ENCODE data around the gene GMPPA. TPM values are rescaled to one million over a fixed set of nuclear protein-coding genes. Genes with fewer than 3 reads are reported as not detected.
A peak's percentile ranks its signal among the peaks of the same experiment; 100 is the strongest.

The GMPPA gene
- total and polyA plus RNA-seq, 8 donors = 16.5 to 185 (median 32.5) TPM

GRCh38 chr2:219536967-219537366, 38.3 kb downstream of the GMPPA start:
- intact Hi-C loops (cut with DNase I; ENCODE audit: low total_unique reads) = loop anchor here (10.0 kb wide), 1 partner anchor 132 kb away; no protein-coding TSS in a partner anchor
- Histone ChIP-seq H3K27me3 (peaks cover 0 to 16% (median 0%) of the 10 kb centered on the region in 3 donors), H3K27ac (no peak overlapping the region), H3K36me3 (peaks cover 19 to 34% (median 30%) of the 10 kb centered on the region in 4 donors), H3K4me3 (no peak overlapping the region), H3K4me1 (peaks cover 8 to 32% (median 21%) of the 10 kb centered on the region in 4 donors), H3K9me3 (no peaks in the 10 kb centered on the region)
- WGBS, 5 donors = 43 to 66% (median 55%) methylated on average over 3 to 9 of the region's 9 CpGs
- TF ChIP-seq POLR2A (IDR thresholded peaks at IDR 0.05) (no peak), EP300 (IDR thresholded peaks at IDR 0.05) (no peak), CTCF (IDR thresholded peaks at IDR 0.05) (no peak), POLR2AphosphoS5 (IDR thresholded peaks at IDR 0.05) (no peak)
- no peak for DNase-seq

DNA sequence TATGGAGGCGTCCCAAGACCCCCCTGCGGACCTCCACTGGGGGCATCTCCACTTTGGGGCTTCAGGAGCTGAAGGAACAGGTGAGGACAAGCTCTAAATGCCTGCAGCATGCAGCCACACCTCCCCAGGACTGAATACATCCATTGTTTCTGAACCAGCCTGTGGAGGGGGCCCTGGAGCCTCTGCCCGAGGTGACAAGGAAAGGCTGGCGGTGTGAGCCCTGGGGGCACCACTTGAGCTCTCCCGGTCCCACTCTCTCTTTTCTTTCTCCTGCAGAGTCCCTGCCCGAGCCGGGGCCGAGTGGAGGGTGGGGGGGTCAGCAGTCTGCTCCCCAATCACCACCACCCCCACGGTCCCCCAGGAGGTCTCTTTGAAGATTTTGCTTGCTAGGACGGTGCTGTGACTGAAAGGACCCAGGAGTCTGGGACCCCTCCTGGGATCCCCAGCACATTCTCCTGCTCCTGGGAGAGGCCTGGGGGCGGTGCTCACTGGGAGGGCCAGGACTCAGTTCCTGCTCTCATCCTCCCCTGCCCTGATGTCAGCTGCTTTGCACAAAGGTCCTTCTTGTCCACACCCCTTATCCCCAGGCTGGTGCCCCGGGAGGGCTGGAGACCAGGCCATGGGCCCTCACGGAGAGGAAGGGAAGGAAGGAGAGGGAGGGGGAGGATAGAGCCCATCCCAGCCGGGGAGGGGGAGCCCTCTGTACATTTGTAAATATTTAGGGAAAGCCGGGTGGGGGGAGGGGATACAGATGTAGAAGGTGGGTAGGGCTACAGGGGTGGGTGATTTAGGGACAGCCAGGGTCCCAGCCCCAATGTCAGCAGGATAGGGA, 39.2 kb downstream of the GMPPA start:
- intact Hi-C loops (cut with DNase I; ENCODE audit: low total_unique reads) = loop anchor here (10.0 kb wide), 1 partner anchor 133 kb away; no protein-coding TSS in a partner anchor
- peak in 1 of 2 donors; percentile 73 for DNase-seq
- no peak overlapping the region for H3K27ac ChIP-seq

DNA sequence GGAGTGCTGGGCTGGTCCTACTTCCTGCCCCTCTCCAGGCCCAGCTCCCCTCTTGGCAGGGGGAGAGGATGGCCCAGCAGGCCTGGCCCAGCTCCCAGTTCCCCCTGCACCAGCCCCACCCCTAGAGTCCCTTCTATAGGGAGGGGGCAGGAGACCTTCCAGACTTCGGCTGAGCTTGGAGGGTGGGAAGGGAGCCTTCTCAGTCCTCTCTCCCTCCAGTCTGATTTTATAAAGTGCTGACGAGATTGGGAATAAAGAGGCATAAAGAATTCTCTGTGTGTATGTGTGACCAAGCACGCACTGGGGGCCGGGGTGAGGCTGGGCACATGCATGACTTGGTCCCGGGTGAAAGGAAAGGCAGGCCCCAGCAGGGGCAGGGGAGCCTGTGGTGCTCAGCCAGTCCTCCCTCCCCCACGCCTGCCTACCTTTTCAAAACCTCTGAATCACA, 39.8 kb downstream of the GMPPA start:
- no peak overlapping the region for H3K27ac ChIP-seq
- H3K4me3 ChIP-seq = no peak overlapping the region
- 46 to 66% (median 58%) methylated on average over 6 of the region's 6 CpGs for whole genome bisulfite sequencing, 5 donors
- H3K4me1 ChIP-seq = peaks cover 16 to 46% (median 34%) of the 10 kb centered on the region in 4 donors
- intact Hi-C loops (cut with DNase I; ENCODE audit: low total_unique reads) = loop anchor here (10.0 kb wide), 1 partner anchor 134 kb away; no protein-coding TSS in a partner anchor
- peaks cover 19 to 34% (median 30%) of the 10 kb centered on the region in 4 donors for H3K36me3 ChIP-seq
- no peak for TF ChIP-seq CTCF (IDR thresholded peaks at IDR 0.05)
- no peak for TF ChIP-seq POLR2A (IDR thresholded peaks at IDR 0.05)
- no peak for TF ChIP-seq EP300 (IDR thresholded peaks at IDR 0.05)
- TF ChIP-seq POLR2AphosphoS5 (IDR thresholded peaks at IDR 0.05) = no peak
- peaks cover 0 to 18% (median 0%) of the 10 kb centered on the region in 3 donors for H3K27me3 ChIP-seq
- peak in 1 of 2 donors; percentile 83 for DNase-seq
- H3K9me3 ChIP-seq = no peaks in the 10 kb centered on the region

More for the DNA sequence above, 39.2 kb downstream of the GMPPA start:
- Histone ChIP-seq H3K4me1 (peaks cover 16 to 41% (median 30%) of the 10 kb centered on the region in 4 donors), H3K9me3 (no peaks in the 10 kb centered on the region), H3K4me3 (no peak overlapping the region), H3K27me3 (peaks cover 0 to 16% (median 0%) of the 10 kb centered on the region in 3 donors), H3K36me3 (peaks cover 19 to 34% (median 30%) of the 10 kb centered on the region in 4 donors)
- 29 to 47% (median 36%) methylated on average over 9 to 14 of the region's 15 CpGs for WGBS, 5 donors
- TF ChIP-seq POLR2A (IDR thresholded peaks at IDR 0.05) (no peak), POLR2AphosphoS5 (IDR thresholded peaks at IDR 0.05) (no peak), CTCF (IDR thresholded peaks at IDR 0.05) (no peak), EP300 (IDR thresholded peaks at IDR 0.05) (no peak)

GRCh38 chr2:219538956-219539788, 40.5 kb downstream of the GMPPA start:
- H3K9me3 ChIP-seq = no peaks in the 10 kb centered on the region
- 73 to 88% (median 86%) methylated on average over 16 to 32 of the region's 32 CpGs for WGBS, 5 donors
- H3K36me3 ChIP-seq = peaks cover 19 to 34% (median 30%) of the 10 kb centered on the region in 4 donors
- no peak overlapping the region for H3K27ac ChIP-seq
- peaks cover 19 to 50% (median 38%) of the 10 kb centered on the region in 4 donors for H3K4me1 ChIP-seq
- intact Hi-C loops (cut with DNase I; ENCODE audit: low total_unique reads) = loop anchor here (10.0 kb wide), 1 partner anchor 134 kb away; no protein-coding TSS in a partner anchor
- no peak for DNase-seq
- no peak for TF ChIP-seq EP300 (IDR thresholded peaks at IDR 0.05)
- no peak for TF ChIP-seq POLR2AphosphoS5 (IDR thresholded peaks at IDR 0.05)
- no peak for TF ChIP-seq POLR2A (IDR thresholded peaks at IDR 0.05)
- no peak for TF ChIP-seq CTCF (IDR thresholded peaks at IDR 0.05)
- H3K4me3 ChIP-seq = no peak overlapping the region
- peaks cover 0 to 20% (median 0%) of the 10 kb centered on the region in 3 donors for H3K27me3 ChIP-seq

All from stomach (tissue), 9 donors.